Pulmonary artery endothelial cell (primary cell): Measurements from ENCODE around the gene TMEM247. TPM values are rescaled to one million over a fixed set of nuclear protein-coding genes. Genes with fewer than 3 reads are reported as not detected.
"Not testable (repeated sequence)": the region's sequence is repeated elsewhere in the genome, so short reads cannot be mapped to it uniquely, and the experiment has no call there.

Source experiments
- DNase-seq: peaks from one replicate; pipeline ENCODE4 v3.0.0-alpha.2; 2011; ENCODE audit warnings: low read depth, low spot score
- total RNA-seq: library from RNA; depleted of rRNA; stranded (reverse); fragments of >200 nt; gene quantifications from 2 replicates; pipeline ENCODE4 v1.2.3, GENCODE V29; 2014

Gene TMEM247
- total RNA-seq, 1 donor from 2014 or later: not detected

DNA sequence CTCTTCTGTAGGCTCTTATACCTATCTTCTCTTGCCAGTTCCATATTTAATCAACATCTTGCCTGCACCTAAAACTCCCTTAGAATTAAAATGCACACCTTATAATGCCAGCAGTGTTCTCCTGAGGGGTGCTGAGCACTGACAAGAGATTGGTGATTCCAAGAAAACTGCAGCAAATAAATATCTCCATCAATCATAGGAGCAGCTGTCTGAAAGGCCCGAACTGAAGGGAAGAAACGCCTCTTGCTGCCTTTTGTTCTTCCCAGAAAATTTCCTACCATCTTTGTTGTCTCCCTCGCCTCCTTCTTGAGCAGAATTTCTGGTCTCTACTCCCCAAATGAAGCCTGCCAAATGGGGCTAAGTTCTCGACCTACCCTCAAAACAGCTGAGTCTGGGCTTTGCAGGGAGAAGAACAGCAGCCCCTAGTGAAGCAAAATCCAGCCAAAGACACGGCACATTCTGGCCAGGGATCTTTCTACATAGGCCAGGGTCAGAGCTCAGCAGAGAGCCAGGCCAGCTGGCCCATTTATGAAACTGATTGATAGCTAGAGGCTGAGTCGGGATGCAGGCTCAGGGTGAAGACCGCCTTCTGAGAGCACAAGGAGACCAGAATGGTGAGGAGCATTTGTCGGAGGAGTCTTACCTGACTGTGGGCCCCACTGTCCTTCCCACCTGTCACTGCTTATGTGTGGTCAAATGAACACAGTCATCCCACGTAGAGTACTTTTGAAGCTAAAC is 20.4 kb upstream of the TMEM247 start:
- no peak for DNase-seq

DNA sequence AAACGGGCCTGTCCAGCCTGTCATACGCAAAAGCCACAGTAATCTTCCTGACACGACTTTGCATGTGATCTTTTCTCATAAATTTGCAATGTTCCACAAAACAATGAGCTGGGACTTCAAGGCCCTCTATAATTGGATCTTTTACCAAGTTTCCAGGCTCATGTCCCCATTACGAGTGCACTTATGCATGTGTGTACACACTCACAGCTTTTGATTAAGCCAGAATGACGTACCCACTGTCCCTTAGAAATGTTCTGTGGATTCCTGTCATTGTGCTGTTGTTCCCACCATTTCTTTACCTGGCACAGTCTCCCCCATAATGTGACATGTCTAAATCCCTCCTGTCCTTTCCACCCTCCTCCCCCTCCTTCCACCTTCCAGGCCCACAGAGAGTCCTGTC is 19.7 kb upstream of the TMEM247 start:
- no peak for DNase-seq

DNA sequence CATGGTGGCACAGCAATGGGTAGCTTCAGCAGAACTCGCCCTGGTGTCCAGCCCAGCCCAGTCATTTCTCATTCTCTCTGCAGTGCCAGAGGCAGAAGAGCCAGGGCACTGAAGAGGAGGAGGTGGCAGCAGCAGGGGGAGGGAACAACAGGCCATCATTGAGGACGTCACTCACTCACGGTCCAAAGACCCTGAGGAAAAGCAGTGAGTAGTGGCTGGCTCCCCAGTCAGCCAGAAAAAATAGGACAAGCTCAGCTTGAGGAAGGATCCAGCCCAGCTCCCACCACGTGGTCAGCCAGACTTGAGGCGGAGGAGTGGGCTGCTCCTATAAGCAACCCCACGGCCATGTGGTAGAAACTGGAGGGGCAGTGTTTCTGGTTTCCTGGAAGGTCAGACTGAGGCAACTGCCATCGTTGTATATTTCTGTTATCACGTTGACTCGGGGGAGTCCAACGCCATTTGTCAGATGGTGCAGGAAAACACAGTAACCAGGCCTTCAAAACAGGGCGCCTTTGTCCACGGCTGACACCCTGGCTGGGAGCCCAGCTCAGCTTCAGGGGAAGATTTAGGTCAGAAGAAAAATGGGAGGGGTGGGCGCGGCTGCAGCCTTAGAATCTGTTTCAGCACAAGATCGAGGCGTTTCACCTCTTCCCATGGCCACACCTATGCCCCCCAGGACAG is 19.0 kb upstream of the TMEM247 start:
- no peak for DNase-seq

- no peak for DNase-seq
Observed at GRCh38 chr2:46461011-46461674, 18.2 kb upstream of the TMEM247 start.

- no peak for DNase-seq
Observed at GRCh38 chr2:46461709-46462171, 17.6 kb upstream of the TMEM247 start.

GRCh38 chr2:46462936-46463335 is 16.4 kb upstream of the TMEM247 start:
- DNase-seq: no peak

DNA sequence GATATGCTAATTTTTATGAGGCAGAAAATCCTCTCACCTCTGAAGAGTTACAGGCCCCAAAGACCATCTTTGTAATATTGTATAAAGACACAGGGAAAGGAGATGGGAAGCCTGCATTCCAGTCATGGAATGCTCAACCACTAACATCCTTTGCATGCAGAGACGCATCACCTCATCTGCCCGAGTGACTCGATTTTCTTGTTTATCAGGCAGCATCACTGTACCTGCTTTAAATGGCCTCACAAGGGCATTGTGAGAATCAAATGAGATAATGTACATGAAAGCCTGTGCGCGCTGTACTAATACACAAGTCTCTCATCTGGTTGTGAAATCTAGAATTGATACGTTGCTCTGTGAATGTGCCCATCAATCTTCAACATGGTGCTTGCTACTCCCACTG is 10.2 kb upstream of the TMEM247 start:
- no peak for DNase-seq

DNA sequence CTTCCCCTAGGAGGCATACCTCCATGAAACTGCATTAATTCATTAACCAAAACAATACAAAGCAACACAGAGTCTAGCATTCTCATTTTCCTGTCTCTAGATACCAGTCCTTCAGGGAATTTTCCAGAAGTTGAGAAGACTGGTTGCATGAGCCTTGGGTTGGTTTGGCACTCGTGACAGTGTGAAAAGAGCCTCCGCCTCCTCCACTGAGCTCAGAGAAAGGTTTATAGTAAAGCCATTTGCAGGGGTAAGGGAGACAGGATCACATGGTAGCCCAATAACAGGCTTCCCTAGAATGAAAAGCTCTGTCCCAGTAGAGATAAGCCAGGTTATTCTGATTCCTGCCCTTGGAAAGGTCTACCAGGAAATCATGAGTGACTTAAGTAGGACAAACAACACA is 9.7 kb upstream of the TMEM247 start:
- no peak for DNase-seq

DNA sequence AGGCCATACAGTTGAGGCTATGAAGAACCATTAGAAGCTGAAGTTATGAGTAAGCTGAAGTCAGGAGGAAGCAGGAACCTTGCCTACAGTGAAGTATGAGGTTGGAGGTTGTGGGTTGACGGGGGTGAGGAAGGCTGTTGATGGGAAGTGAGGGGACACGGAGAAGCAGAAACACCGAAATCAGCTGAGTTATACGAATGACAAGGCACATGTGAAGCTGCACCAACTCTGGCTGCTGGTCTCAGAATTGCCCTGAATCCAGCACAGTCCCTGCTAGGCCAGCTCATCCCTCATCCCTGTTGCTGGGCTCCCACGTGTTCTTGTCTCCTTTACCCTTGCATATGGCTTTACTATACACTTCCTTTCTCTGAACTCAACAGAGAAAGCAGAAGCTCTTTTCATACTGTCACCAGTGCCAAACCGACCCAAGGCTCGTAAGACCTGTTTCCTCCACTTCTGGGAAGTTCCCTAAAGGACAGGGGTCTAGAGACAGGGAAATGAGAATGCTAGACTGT is 9.2 kb upstream of the TMEM247 start:
- no peak for DNase-seq

DNA sequence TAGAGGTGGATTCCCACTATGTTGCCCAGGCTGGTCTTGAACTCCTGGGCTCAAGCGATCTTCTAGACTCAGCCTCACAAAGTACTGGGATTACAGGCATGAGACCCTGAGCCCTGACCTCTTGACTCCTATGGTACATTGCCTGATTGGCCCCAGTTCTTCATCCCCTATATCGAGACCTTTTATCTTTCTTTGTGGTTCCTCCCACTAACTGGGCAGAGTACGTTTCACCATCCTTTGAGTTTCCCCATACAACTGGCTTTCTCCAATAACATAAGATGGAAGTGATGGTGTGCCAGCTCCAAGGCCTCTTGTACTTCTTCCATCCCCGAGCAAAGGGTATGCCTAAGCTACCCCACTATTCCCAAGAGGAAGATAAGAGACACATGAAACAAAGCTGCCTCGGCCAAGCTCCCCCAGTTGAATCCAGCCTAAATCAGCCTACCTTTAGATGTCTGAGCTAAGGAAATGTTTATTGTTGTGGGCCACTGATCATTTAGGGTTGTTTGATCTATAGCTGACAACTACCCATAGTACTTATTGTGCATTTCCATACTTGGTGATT is 8.3 kb upstream of the TMEM247 start:
- DNase-seq: no peak

DNA sequence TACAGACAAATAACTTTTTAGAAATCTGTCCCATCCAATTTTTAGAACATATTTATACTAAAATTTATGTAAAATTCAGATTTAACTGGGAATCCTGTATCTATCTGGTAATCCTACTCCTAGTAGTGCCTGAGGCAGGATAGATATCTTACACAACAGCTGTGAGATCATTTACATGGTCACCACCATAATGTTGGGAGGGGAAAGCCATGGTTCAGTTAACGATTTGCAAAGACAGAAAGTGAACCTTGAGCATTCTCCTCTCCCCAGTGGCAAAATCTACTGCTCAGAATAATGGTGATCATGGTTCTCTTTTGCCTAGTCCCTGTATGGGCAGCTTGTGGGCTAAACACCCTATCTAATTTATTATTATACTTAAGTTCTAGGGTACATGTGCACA is 7.7 kb upstream of the TMEM247 start:
- no peak for DNase-seq

GRCh38 chr2:46472165-46472564 is 7.2 kb upstream of the TMEM247 start:
- not testable (repeated sequence) for DNase-seq

- not testable (repeated sequence) for DNase-seq
Observed at GRCh38 chr2:46477462-46477861, 1.9 kb upstream of the TMEM247 start.

DNA sequence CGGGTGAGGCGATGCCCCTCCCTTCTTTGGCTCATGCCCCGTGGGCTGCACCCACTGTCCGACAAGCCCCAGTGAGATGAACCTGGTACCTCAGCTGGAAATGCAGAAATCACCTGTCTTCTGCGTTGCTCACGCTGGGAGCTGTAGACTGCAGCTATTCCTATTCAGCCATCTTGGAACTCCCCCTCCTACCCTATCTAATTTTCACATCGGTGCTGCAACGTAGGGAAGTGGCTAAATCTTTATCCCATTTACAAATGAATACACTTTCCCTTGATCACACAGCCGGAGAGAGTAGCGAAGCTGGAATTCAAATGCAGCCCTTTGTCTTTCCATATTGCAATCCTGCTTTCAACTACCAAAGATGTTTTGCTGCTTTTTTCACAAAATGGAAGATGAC is 1.4 kb upstream of the TMEM247 start:
- DNase-seq: no peak

DNA sequence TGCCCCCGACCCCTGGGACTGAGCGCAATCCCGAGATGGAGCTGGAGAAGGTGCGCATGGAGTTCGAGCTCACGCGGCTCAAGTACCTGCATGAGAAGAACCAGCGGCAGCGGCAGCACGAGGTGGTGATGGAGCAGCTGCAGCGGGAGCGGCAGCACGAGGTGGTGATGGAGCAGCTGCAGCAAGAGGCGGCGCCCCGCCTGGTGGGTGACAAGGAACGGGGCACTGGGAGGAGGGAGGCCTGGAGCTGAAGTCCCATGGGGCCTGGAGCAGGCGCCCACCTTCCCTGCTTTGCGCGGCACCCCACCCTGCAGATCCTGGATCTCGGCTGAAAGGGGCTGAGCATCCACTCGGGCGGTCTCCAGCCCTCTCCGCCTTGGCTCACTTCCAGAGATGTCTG is 1.2 kb downstream of the TMEM247 start:
- DNase-seq: no peak

- DNase-seq: peak; percentile 63
Observed at GRCh38 chr2:46481198-46482193, 2.1 kb downstream of the TMEM247 start.

DNA sequence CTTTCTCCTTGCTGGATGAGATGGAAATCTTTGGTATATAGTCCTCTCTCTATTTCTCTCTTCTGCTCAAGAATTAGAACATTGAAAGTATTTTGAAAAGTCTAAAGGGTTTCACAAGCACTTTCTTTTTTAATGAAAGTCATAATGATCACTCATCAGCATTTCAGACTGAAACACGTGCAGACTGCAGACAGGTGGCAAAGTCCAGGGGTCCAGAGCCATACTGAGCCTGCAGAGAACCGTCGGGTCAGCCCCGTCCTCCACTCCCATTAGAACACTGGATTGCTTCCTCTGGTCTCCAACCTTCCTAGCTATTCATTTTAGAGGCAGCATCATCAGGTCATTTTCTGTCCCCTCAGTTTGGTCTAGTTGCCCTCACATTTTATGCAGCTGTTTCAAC is 3.1 kb downstream of the TMEM247 start:
- no peak for DNase-seq

DNA sequence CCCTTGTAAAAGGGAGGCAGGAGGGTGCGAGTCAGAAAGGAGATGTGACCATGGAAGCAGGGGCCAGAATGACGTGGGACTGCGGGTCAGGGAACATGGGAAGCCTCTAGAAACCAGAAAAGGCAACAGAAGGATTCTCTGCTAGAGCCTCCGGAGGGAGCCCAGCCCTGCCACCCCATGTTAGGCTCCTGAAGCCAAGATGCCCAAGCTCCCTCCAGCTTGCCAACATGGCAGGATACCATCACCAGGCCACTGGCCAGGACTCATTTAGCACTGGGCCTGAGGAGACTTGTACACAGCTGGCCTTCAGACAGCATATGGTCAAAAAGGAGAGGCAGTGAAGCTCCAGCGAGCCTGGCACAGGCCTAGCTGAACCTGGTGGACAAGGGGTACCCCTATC is 5.6 kb downstream of the TMEM247 start:
- no peak for DNase-seq

- no peak for DNase-seq
Observed at GRCh38 chr2:46486436-46486835, 7.1 kb downstream of the TMEM247 start.

DNA sequence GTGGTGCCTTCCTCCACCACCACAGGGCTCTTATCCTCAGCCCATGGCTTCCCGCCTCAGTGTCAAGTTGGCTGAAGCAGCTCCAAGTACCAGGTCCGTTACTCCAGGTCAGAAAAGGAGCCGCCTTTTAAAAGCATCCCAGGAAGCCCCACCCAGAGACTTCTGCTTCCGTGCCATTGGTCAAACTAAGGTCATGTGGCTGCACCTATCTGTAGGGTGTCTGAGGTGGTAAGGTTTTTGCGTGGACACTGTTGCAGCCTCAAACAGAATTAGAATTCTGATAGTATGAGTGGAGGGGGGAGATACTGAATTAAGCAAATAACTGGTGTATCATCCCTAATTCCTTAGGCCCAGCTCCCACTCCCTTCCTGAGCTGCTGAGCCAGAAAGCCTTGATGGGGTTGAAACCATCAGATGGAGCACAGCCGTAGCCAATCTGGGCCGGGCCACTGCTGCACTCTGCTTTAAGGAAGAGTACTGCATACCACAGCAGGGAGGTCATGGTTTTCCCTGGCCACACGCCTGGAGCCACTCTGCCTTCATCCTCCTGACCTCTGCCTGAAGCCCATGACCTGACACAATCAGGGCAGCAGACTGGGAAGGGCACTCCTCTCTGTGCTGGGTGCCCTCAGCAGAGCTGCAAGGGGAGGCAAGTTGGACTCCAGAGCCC is 8.4 kb downstream of the TMEM247 start:
- DNase-seq: no peak
